A549 (cell line): Measurements from ENCODE around the gene CPLX1.
"Not testable (repeated sequence)": the region's sequence is repeated elsewhere in the genome, so short reads cannot be mapped to it uniquely, and the experiment has no call there.

Experiments used
- CBX8 ChIP-seq: fragments of 200-600 bp; sonication (generic); IDR thresholded peaks from 2 replicates; pipeline ENCODE4 v1.6.1; 2016
- CHD4 ChIP-seq: fragments of 200-600 bp; sonication (generic); IDR thresholded peaks from 2 replicates; pipeline ENCODE4 v1.6.1; 2016; ENCODE audit warnings: antibody characterized with exemption, mild to moderate bottlenecking, borderline replicate concordance
- CTCF ChIP-seq: fragments of >200 bp; sonication (Bioruptor Twin); formaldehyde crosslinking; IDR thresholded peaks from 3 replicates; pipeline ENCODE4 v1.5.1; 2016
- POLR2A ChIP-seq: IDR thresholded peaks from 2 replicates; pipeline ENCODE4 v1.6.1; 2012; ENCODE audit warnings: mild to moderate bottlenecking, low read length
- RNF2 ChIP-seq: fragments of 200-600 bp; sonication (generic); IDR thresholded peaks from 2 replicates; pipeline ENCODE4 v1.6.1; 2016; ENCODE audit warnings: low read depth, mild to moderate bottlenecking, antibody characterized with exemption, moderate library complexity, borderline replicate concordance
- TF ChIP-seq, protein P1 (sequence below): fragments of 200-600 bp; sonication (generic); IDR thresholded peaks from 2 replicates; pipeline ENCODE4 v1.6.1; 2016; ENCODE audit warnings: antibody characterized with exemption, mild to moderate bottlenecking, moderate library complexity

DNA sequence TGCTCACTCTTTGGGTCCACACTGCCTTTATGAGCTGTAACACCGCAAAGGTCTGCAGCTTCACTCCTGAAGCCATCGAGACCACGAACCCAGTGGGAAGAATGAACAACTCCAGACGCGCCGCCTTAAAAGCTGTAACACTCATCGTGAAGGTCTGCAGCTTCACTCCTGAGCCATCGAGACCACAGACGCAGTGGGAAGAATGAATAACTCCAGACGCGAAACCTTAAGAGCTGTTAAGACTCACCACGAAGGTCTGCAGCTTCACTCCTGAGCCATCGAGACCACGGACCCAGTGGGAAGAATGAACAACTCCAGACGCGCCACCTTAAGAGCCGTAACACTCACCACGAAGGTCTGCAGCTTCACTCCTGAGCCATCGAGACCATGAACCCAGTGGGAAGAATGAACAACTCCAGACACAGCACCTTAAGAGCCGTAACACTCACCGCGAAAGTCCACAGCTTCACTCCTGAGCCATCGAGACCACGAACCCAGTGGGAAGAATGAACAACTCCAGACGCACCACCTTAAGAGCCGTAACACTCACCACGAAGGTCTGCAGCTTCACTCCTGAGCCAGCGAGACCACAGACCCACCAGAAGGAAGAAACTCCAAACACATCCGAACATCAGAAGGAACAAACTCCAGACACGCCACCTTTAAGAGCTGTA, 51.4 kb downstream of the CPLX1 start:
- not testable (repeated sequence) for TF ChIP-seq RNF2, CTCF, CBX8, POLR2A, CHD4
- TF ChIP-seq, protein P1, sequence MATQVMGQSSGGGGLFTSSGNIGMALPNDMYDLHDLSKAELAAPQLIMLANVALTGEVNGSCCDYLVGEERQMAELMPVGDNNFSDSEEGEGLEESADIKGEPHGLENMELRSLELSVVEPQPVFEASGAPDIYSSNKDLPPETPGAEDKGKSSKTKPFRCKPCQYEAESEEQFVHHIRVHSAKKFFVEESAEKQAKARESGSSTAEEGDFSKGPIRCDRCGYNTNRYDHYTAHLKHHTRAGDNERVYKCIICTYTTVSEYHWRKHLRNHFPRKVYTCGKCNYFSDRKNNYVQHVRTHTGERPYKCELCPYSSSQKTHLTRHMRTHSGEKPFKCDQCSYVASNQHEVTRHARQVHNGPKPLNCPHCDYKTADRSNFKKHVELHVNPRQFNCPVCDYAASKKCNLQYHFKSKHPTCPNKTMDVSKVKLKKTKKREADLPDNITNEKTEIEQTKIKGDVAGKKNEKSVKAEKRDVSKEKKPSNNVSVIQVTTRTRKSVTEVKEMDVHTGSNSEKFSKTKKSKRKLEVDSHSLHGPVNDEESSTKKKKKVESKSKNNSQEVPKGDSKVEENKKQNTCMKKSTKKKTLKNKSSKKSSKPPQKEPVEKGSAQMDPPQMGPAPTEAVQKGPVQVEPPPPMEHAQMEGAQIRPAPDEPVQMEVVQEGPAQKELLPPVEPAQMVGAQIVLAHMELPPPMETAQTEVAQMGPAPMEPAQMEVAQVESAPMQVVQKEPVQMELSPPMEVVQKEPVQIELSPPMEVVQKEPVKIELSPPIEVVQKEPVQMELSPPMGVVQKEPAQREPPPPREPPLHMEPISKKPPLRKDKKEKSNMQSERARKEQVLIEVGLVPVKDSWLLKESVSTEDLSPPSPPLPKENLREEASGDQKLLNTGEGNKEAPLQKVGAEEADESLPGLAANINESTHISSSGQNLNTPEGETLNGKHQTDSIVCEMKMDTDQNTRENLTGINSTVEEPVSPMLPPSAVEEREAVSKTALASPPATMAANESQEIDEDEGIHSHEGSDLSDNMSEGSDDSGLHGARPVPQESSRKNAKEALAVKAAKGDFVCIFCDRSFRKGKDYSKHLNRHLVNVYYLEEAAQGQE: not testable (repeated sequence)
